Ectodermal cell (in vitro differentiated cells): Measurements from ENCODE around the gene IL12B.

Experiments
- H3K27ac ChIP-seq: 2 replicates; pipeline ENCODE4 v1.7.0; 2013; ENCODE audit warnings: mild to moderate bottlenecking, low read depth, low read length; ENCODE audit not compliant: insufficient read depth, poor library complexity, severe bottlenecking
- H3K27me3 ChIP-seq: 2 replicates; pipeline ENCODE4 v1.7.0; 2013; ENCODE audit warnings: mild to moderate bottlenecking, low read length; ENCODE audit not compliant: insufficient read depth, control insufficient read depth, poor library complexity, severe bottlenecking
- H3K36me3 ChIP-seq: one replicate; pipeline ENCODE4 v1.7.0; 2013; ENCODE audit warnings: low read length; ENCODE audit not compliant: control insufficient read depth, insufficient read depth
- H3K4me1 ChIP-seq: one replicate; pipeline ENCODE4 v1.7.0; 2013; ENCODE audit warnings: low read length; ENCODE audit not compliant: control insufficient read depth, insufficient read depth
- H3K4me3 ChIP-seq: 2 replicates; pipeline ENCODE4 v1.7.0; 2013; ENCODE audit warnings: low read depth, low read length, control low read depth; ENCODE audit not compliant: insufficient read depth
- H3K9me3 ChIP-seq: 2 replicates; pipeline ENCODE4 v1.7.0; 2013; ENCODE audit warnings: mild to moderate bottlenecking, low read length, moderate library complexity; ENCODE audit not compliant: control insufficient read depth
- WGBS, 2 experiments: methylation state at CpG; one replicate each; pipeline ENCODE4 v1.1.7; 2013; ENCODE audit warnings: missing lambda C conversion rate in 2 of 2; 5-methylcytosine and 5-hydroxymethylcytosine counted together

Gene IL12B

DNA sequence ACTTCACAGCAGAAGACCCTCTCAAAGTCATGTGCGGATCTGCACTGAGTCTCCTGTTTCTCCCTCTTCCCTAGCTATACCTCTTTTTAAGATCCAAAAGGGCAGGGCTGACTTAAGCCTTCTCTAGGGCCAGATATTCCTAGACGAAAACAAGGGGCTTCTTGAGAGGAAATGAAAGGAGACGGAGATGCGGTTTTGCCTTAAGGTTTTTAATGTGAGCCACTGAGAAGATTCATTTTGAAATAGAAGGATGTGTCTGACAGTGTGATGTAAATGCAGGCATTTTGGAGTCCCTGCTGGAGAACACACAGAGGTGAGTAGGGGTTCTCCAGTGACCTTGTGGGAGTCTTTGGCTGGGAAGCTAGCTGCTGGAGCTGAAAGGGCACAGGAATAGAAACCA is 15.6 kb upstream of the IL12B start:
- Histone ChIP-seq H3K4me3 (no peak overlapping the region), H3K4me1 (no peaks in the 10 kb centered on the region), H3K27me3 (no peaks in the 10 kb centered on the region), H3K27ac (no peak overlapping the region), H3K9me3 (no peaks in the 10 kb centered on the region), H3K36me3 (no peaks in the 10 kb centered on the region)
- WGBS, 2 experiments = 85 to 87% methylated on average over 4 of the region's 4 CpGs

DNA sequence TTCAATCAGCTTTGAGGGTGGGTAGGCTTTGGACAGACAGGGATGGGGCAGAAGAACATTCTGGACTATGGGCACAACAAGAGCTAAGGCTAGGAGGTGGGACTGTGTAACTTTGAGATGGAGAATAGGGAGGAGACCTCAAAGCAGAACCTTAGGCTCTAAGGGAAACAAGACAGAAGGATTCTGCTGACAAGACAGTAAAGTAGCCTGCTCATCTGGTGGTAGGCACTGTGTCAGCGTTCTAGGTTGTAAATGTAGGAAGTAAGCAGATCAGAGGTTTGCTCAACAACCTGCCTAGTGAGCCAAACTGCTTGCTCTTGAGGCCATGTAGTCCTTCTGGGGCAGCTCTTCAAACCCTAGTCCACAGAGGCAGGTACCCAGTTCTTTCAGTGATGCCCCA is 15.0 kb upstream of the IL12B start:
- Histone ChIP-seq H3K36me3 (no peaks in the 10 kb centered on the region), H3K4me1 (no peaks in the 10 kb centered on the region), H3K27ac (no peak overlapping the region), H3K9me3 (no peaks in the 10 kb centered on the region), H3K27me3 (no peaks in the 10 kb centered on the region), H3K4me3 (no peak overlapping the region)
- WGBS, 2 experiments = 0 to 4% methylated on average over 1 of the region's 1 CpG

DNA sequence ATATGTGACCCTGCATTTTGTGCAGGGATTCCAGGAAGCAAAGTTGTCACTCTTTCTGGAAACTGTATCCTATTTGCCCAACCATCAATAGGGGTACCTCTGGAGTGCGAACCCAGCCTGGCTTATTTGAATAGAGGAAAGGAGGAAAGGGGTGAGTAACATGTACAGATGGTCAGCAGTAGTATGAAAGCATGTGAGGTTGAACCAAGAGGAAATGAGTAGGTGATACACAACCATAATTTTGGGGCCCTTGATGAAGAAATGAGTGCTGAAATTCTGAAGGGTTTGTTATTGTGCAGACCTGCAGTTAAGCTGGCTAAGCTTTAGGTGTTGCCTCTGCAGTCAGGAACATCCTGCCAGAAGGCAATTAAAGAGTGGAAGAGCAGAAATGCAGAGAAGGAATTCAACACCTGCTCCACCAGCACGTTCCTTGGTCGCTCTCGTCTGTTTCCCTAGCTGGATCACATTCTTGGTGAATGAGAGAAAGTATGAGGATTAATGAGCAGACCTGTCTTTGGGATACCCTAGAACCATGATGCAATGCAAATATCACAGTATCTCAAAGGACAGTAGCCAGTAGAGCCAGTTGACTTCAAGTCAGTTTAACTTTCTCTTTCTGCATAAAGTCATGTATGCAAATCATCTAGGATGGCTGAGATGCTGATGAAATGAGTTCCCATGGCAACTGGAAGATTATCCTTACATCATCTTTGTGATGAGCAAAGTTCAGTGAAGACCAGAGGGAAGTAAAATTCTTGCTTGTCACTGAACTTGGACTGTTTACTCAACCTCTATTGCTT is 13.2 kb upstream of the IL12B start:
- no peak overlapping the region for H3K4me3 ChIP-seq
- 93% methylated on average over 4 of the region's 4 CpGs for WGBS, 2 experiments

DNA sequence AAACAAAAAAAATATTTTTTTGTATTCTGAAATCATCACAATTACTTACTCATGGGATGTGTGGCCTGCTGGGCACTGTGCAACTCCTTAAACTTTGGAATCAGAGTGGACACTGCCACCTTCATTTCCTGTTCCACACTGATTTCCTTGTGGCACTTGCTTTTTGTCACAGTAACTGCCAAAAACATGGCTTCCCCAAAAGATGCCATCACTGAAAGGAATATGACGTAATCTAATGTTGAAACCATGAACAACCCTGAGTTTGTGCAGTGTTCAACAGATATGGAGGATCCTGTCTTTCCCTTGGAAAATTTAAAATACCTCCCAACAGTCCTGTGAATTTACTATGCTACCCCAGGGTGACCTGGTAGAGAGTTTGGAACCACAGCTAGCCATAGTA is 12.6 kb upstream of the IL12B start:
- H3K4me1 ChIP-seq = no peaks in the 10 kb centered on the region
- no peaks in the 10 kb centered on the region for H3K36me3 ChIP-seq
- 79 to 94% methylated on average over 1 of the region's 1 CpG for WGBS, 2 experiments
- H3K4me3 ChIP-seq = no peak overlapping the region
- no peaks in the 10 kb centered on the region for H3K9me3 ChIP-seq
- H3K27me3 ChIP-seq = no peaks in the 10 kb centered on the region
- no peak overlapping the region for H3K27ac ChIP-seq

More for the DNA sequence above, 13.2 kb upstream of the IL12B start:
- no peak overlapping the region for H3K27ac ChIP-seq
- H3K4me1 ChIP-seq = no peaks in the 10 kb centered on the region
- no peaks in the 10 kb centered on the region for H3K9me3 ChIP-seq
- H3K27me3 ChIP-seq = no peaks in the 10 kb centered on the region
- no peaks in the 10 kb centered on the region for H3K36me3 ChIP-seq

DNA sequence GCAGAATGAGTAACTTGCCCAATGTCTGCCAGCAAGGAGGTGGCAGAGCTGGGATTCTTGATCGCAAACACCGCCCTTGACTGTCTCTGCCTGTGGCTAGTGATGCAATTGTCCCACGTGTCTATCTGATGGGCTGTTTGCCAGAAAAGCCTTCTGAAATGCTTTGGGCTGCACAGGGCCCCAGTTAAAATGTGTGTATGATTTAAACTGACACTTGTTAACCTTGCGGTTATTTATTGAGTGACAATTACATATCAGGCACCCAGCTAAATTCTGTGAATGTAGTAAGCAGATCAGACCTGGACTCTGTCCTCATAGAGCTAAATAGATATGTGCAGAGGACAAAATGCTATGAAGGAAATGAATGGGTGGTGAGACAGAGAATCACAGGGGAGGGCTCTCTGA is 11.6 kb upstream of the IL12B start:
- 86 to 93% methylated on average over 4 of the region's 4 CpGs for WGBS, 2 experiments
- no peaks in the 10 kb centered on the region for H3K27me3 ChIP-seq
- no peaks in the 10 kb centered on the region for H3K36me3 ChIP-seq

DNA sequence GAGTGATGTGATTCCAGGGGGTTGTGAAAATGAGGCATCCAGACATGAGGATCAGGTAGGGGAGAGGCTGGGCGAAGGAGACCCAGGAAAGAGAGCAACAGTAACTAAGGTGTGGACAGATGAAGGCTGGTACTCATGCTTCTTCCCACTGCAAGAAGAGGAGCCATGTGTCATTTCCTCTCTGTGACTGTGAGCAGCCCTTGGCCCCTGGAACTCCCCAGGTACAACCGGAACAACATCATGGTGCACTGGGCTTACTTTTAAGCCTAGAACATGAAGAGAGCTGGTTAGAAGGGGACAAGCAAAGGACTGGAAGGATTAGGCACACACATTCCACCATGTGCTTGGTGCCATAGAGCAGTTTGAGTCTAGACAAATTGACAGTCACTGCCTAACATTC is 10.9 kb upstream of the IL12B start:
- no peaks in the 10 kb centered on the region for H3K9me3 ChIP-seq
- H3K36me3 ChIP-seq = no peaks in the 10 kb centered on the region
- H3K27me3 ChIP-seq = no peaks in the 10 kb centered on the region
- no peaks in the 10 kb centered on the region for H3K4me1 ChIP-seq
- 85 to 94% methylated on average over 2 of the region's 2 CpGs for WGBS, 2 experiments
- no peak overlapping the region for H3K4me3 ChIP-seq
- no peak overlapping the region for H3K27ac ChIP-seq

More for the DNA sequence above, 11.6 kb upstream of the IL12B start:
- Histone ChIP-seq H3K4me3 (no peak overlapping the region), H3K9me3 (no peaks in the 10 kb centered on the region), H3K4me1 (no peaks in the 10 kb centered on the region), H3K27ac (no peak overlapping the region)

DNA sequence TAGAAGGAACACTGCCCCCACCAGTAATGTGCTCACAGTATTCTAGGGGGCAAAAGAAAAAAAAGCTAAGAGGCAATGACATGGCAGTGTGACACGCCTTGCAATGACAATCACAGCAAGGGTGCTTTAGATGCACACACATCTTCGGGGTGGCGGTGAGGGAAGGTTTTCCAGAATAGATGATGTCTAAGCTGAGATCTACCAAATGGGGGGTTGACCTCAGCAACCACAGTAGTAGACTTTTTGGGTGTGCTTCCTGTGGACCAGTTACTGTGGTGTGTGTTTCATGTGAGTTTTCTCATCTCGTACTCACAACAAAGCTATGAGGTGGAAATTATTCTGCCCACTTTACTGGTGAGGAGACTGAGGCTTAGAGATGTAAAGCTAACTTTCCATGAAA is 10.2 kb upstream of the IL12B start:
- H3K9me3 ChIP-seq = no peaks in the 10 kb centered on the region
- no peaks in the 10 kb centered on the region for H3K4me1 ChIP-seq
- no peak overlapping the region for H3K4me3 ChIP-seq
- no peaks in the 10 kb centered on the region for H3K36me3 ChIP-seq
- no peaks in the 10 kb centered on the region for H3K27me3 ChIP-seq
- 94 to 97% methylated on average over 4 of the region's 4 CpGs for WGBS, 2 experiments
- no peak overlapping the region for H3K27ac ChIP-seq

DNA sequence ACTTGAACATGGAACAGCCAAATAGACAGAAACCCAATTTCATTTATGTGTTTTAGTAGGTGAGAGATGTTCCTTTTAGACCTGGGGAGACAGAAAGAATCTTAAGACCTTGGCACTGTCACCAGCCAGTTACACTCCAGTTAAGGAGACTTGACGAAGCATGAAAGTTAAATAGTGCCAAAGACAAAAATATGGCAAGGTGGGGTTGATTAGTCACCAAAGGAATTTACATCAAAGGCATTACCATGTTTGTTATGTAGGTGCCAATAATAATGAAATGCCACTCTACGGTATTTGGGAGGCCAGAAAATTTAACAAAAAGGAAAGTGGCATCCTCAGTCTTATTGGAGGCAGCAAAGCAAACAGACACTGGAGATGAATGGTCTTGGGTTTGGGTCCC is 9.2 kb upstream of the IL12B start:
- H3K27me3 ChIP-seq = no peaks in the 10 kb centered on the region
- WGBS, 2 experiments = 91 to 97% methylated on average over 2 of the region's 2 CpGs
- no peaks in the 10 kb centered on the region for H3K9me3 ChIP-seq
- no peak overlapping the region for H3K27ac ChIP-seq
- H3K4me3 ChIP-seq = no peak overlapping the region
- no peaks in the 10 kb centered on the region for H3K4me1 ChIP-seq
- H3K36me3 ChIP-seq = no peaks in the 10 kb centered on the region

DNA sequence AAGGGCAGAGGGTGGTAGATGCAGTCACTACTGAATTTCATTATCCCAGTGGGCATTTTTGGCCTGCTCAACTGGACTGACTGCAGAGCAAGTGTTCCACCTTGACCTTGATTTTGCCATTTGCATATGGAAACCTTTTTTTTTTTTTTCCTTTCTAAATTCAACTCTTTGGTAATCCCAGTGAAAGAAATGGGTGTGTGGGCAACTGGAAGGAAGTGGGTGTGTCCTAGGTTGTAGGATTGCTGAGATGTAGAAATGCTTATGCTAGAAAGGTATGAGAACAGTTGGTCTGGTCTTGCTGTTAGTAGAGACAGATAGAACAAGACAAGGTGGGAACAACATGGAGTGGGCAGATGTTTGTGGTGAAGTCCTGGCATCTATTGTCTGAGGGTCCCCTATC is 7.8 kb upstream of the IL12B start:
- H3K27ac ChIP-seq = no peak overlapping the region
- H3K27me3 ChIP-seq = no peaks in the 10 kb centered on the region
- H3K9me3 ChIP-seq = no peaks in the 10 kb centered on the region
- no peaks in the 10 kb centered on the region for H3K36me3 ChIP-seq
- no peaks in the 10 kb centered on the region for H3K4me1 ChIP-seq
- H3K4me3 ChIP-seq = no peak overlapping the region

DNA sequence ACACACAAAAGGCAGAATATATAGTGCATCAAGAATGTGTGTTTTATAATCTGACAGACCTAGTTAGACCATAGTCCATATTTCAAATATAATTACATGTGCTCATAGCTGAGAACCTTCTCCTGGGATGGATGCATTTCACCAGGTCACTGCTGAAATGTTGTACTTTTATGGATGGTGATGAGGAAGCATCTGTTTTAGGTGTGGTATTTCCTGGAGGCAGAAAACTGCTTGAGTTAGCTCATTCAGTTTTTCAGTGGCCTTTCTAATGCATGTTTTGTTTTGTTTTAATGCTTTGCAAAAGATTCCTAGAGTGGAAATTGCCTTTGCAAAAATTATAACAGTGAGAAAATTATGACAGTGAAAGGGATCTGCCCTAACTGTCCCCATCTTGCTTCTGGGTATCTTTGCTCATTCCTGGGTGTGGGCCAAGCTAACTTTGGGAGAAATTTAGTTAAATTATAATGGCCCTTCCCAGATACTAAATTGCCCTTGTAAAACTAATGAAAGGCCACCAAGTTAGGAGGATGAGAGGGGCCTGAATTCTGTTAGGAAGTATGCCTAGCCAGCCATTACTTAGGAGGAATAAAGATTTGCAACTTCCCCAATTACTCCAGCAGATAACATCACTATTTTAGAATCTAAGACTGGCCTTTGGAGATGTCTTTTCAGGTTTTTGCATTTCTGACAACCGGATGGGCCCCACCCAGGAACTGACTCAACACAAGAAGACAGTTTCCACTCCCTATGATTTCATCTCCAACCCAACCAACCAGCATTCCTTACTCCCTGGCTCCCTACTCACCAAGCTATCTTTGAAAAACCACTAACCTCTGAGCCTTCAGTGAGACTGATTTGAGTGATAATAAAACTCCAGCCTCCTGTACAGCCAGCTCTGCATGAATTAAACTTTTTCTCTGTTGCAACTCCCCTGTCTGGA is 7.0 kb upstream of the IL12B start:
- Histone ChIP-seq H3K4me3 (no peak overlapping the region), H3K4me1 (no peaks in the 10 kb centered on the region), H3K27ac (no peak overlapping the region), H3K27me3 (no peaks in the 10 kb centered on the region), H3K36me3 (no peaks in the 10 kb centered on the region), H3K9me3 (no peaks in the 10 kb centered on the region)
- 58 to 80% methylated on average over 1 of the region's 1 CpG for WGBS, 2 experiments
